ENCODE results near the gene TMCC1.

The TMCC1 gene

GRCh38 chr3:129778871-129779270 lies 114.6 kb downstream of the TMCC1 start:
- Histone ChIP-seq H3K4me2 (ENCODE audit: low read depth, low read length, poor library complexity, severe bottlenecking) (no peak overlapping the region), H3F3A (ENCODE audit: low read depth) (no peaks in the 10 kb centered on the region), H3K36me3 (ENCODE audit: insufficient read depth, low read length) (peaks cover 3% of the 10 kb centered on the region; the same call in 1 of the 2 replicates), H3K79me2 (ENCODE audit: insufficient read depth, low read length) (no peaks in the 10 kb centered on the region), H3K27me3 (ENCODE audit: insufficient read depth, low read length, poor library complexity, severe bottlenecking) (no peaks in the 10 kb centered on the region), H3K9me2 (replicated peaks; ENCODE audit: low read depth, low read length) (no peaks in the 10 kb centered on the region), H3K4me1 (ENCODE audit: insufficient read depth, low read length, poor library complexity, severe bottlenecking) (no peaks in the 10 kb centered on the region), H3K9ac (ENCODE audit: low read depth, low read length, poor library complexity, severe bottlenecking) (no peak overlapping the region), H3K9me3 (ENCODE audit: insufficient read depth, low read depth, low read length) (no peaks in the 10 kb centered on the region), H3K4me3 (ENCODE audit: low read length, poor library complexity, severe bottlenecking) (no peak overlapping the region), H2AFZ (ENCODE audit: low read length) (no peak overlapping the region), H4K20me1 (ENCODE audit: insufficient read depth, low read length, poor library complexity, severe bottlenecking) (no peaks in the 10 kb centered on the region)
- TF ChIP-seq CTCF (conservative IDR thresholded peaks at IDR 0.05; ENCODE audit: low read length), result no peak
- TF ChIP-seq EZH2phosphoT487 (IDR thresholded peaks at IDR 0.05; ENCODE audit: borderline replicate concordance), result no peak

- Histone ChIP-seq H3K4me2 (ENCODE audit: low read depth, low read length, poor library complexity, severe bottlenecking) (no peak overlapping the region), H3F3A (ENCODE audit: low read depth) (no peaks in the 10 kb centered on the region), H3K4me3 (ENCODE audit: low read length, poor library complexity, severe bottlenecking) (no peak overlapping the region), H3K27me3 (ENCODE audit: insufficient read depth, low read length, poor library complexity, severe bottlenecking) (no peaks in the 10 kb centered on the region), H3K79me2 (ENCODE audit: insufficient read depth, low read length) (no peaks in the 10 kb centered on the region), H3K36me3 (ENCODE audit: insufficient read depth, low read length) (peaks cover 3% of the 10 kb centered on the region; the same call in 1 of the 2 replicates), H4K20me1 (ENCODE audit: insufficient read depth, low read length, poor library complexity, severe bottlenecking) (no peaks in the 10 kb centered on the region), H2AFZ (ENCODE audit: low read length) (no peak overlapping the region), H3K9ac (ENCODE audit: low read depth, low read length, poor library complexity, severe bottlenecking) (no peak overlapping the region), H3K4me1 (ENCODE audit: insufficient read depth, low read length, poor library complexity, severe bottlenecking) (no peaks in the 10 kb centered on the region), H3K9me2 (replicated peaks; ENCODE audit: low read depth, low read length) (no peaks in the 10 kb centered on the region), H3K9me3 (ENCODE audit: insufficient read depth, low read depth, low read length) (no peaks in the 10 kb centered on the region)
- TF ChIP-seq CTCF (conservative IDR thresholded peaks at IDR 0.05; ENCODE audit: low read length) (no peak), EZH2phosphoT487 (IDR thresholded peaks at IDR 0.05; ENCODE audit: borderline replicate concordance) (no peak)
These were observed 115.7 kb downstream of the TMCC1 start for GRCh38 chr3:129777806-129778205.

GRCh38 chr3:129775870-129776269 lies 117.6 kb downstream of the TMCC1 start:
- no peaks in the 10 kb centered on the region for H3K79me2 ChIP-seq (ENCODE audit: insufficient read depth, low read length)
- no peak overlapping the region for H3K4me2 ChIP-seq (ENCODE audit: low read depth, low read length, poor library complexity, severe bottlenecking)
- H3K4me3 ChIP-seq (ENCODE audit: low read length, poor library complexity, severe bottlenecking), result no peak overlapping the region
- no peaks in the 10 kb centered on the region for H3F3A ChIP-seq (ENCODE audit: low read depth)
- no peak overlapping the region for H3K9ac ChIP-seq (ENCODE audit: low read depth, low read length, poor library complexity, severe bottlenecking)
- no peaks in the 10 kb centered on the region for H3K9me2 ChIP-seq (replicated peaks; ENCODE audit: low read depth, low read length)
- no peaks in the 10 kb centered on the region for H3K9me3 ChIP-seq (ENCODE audit: insufficient read depth, low read depth, low read length)
- H4K20me1 ChIP-seq (ENCODE audit: insufficient read depth, low read length, poor library complexity, severe bottlenecking), result no peaks in the 10 kb centered on the region
- no peaks in the 10 kb centered on the region for H3K27me3 ChIP-seq (ENCODE audit: insufficient read depth, low read length, poor library complexity, severe bottlenecking)
- TF ChIP-seq EZH2phosphoT487 (IDR thresholded peaks at IDR 0.05; ENCODE audit: borderline replicate concordance), result no peak
- TF ChIP-seq CTCF (conservative IDR thresholded peaks at IDR 0.05; ENCODE audit: low read length), result no peak
- no peaks in the 10 kb centered on the region for H3K4me1 ChIP-seq (ENCODE audit: insufficient read depth, low read length, poor library complexity, severe bottlenecking)
- peaks cover 3% of the 10 kb centered on the region; the same call in 1 of the 2 replicates for H3K36me3 ChIP-seq (ENCODE audit: insufficient read depth, low read length)
- H2AFZ ChIP-seq (ENCODE audit: low read length), result no peak overlapping the region
